Fibroblast of villous mesenchyme (primary cell): Measurements from ENCODE around the gene MCM6. TPM values are rescaled to one million over a fixed set of nuclear protein-coding genes. Genes with fewer than 3 reads are reported as not detected.
A peak's percentile ranks its signal among the peaks of the same experiment; 100 is the strongest.

Experiments
- DNase-seq: peaks from one replicate; pipeline ENCODE4 v3.0.0-alpha.2; 2010; ENCODE audit warnings: low read depth
- H3K4me3 ChIP-seq: 2 replicates; pipeline ENCODE4 v1.5.1; 2011; ENCODE audit warnings: low read depth, mild to moderate bottlenecking, low read length
- CTCF ChIP-seq: IDR thresholded peaks from 2 replicates; pipeline ENCODE4 v1.5.1; 2012; ENCODE audit warnings: low read depth, mild to moderate bottlenecking, low read length; ENCODE audit not compliant: insufficient read depth
- total RNA-seq: library from RNA; depleted of rRNA; stranded (reverse); fragments of >200 nt; gene quantifications from 2 replicates; pipeline ENCODE4 v1.2.3, GENCODE V29; 2012

The MCM6 gene
- total RNA-seq, 1 donor, result 13.8 TPM

GRCh38 chr2:135874777-135875365, 1.4 kb downstream of the MCM6 start:
- DNase-seq, result no peak
- H3K4me3 ChIP-seq, result peak overlapping the region; percentile 78
- no peak for TF ChIP-seq CTCF

- H3K4me3 ChIP-seq, result no peak overlapping the region
- no peak for TF ChIP-seq CTCF
- DNase-seq, result no peak
Observed at GRCh38 chr2:135870571-135870970, 5.7 kb downstream of the MCM6 start.

GRCh38 chr2:135863233-135863632, 13.0 kb downstream of the MCM6 start:
- TF ChIP-seq CTCF, result no peak
- peak; percentile 32 for DNase-seq
- H3K4me3 ChIP-seq, result no peak overlapping the region

GRCh38 chr2:135862718-135863117, 13.5 kb downstream of the MCM6 start:
- no peak overlapping the region for H3K4me3 ChIP-seq
- no peak for TF ChIP-seq CTCF
- DNase-seq, result no peak

GRCh38 chr2:135853401-135853800, 22.8 kb downstream of the MCM6 start:
- TF ChIP-seq CTCF, result no peak
- no peak overlapping the region for H3K4me3 ChIP-seq
- no peak for DNase-seq

- H3K4me3 ChIP-seq, result no peak overlapping the region
- no peak for DNase-seq
- TF ChIP-seq CTCF, result no peak
Observed at GRCh38 chr2:135851858-135852257, 24.4 kb downstream of the MCM6 start.
